OCI-LY7 (cell line): Measurements from ENCODE around the gene RAB10. TPM values are rescaled to one million over a fixed set of nuclear protein-coding genes. Genes with fewer than 3 reads are reported as not detected.

ENCODE experiments used
- BruUV-seq: library from RNA; stranded (reverse); fragments of 400-500 nt; replicated peaks from 2 replicates; lab custom pipeline; 2021; lab: Mats Ljungman, UMichigan
- CTCF ChIA-PET: fragments of 300-600 bp; sonication (Branson Sonifier 250); formaldehyde crosslinking; loops from one replicate; lab custom pipeline; 2022; ENCODE audit warnings: antibody characterized with exemption; ENCODE audit not compliant: unreplicated experiment; lab: Charles Lee
- POLR2A ChIA-PET: fragments of 300-600 bp; sonication (Branson Sonifier 250); formaldehyde crosslinking; loops from one replicate; lab custom pipeline; 2022; ENCODE audit warnings: antibody characterized with exemption; lab: Charles Lee
- DNase-seq: peaks from one replicate; pipeline ENCODE4 v3.0.0-alpha.2; 2015; ENCODE audit warnings: low spot score
- H2AFZ ChIP-seq: fragments of 200-600 bp; sonication (generic), shearing (Covaris generic); 2 replicates; pipeline ENCODE4 v1.6.1; 2014; ENCODE audit warnings: mild to moderate bottlenecking, antibody characterized with exemption, low read length, moderate library complexity
- H3K27ac ChIP-seq: fragments of 200-600 bp; sonication (generic); 2 replicates; pipeline ENCODE4 v1.5.1; 2014; ENCODE audit warnings: mixed run types, low read depth, mild to moderate bottlenecking, moderate library complexity, low read length, inconsistent platforms; ENCODE audit not compliant: poor library complexity, severe bottlenecking
- H3K36me3 ChIP-seq: fragments of 200-600 bp; sonication (generic); 2 replicates; pipeline ENCODE4 v1.6.1; 2014; ENCODE audit warnings: mild to moderate bottlenecking, antibody characterized with exemption, low read length, moderate library complexity, mixed read lengths; ENCODE audit not compliant: insufficient read depth
- H3K4me1 ChIP-seq: fragments of 200-600 bp; sonication (generic); 2 replicates; pipeline ENCODE4 v1.5.1; 2014; ENCODE audit warnings: mild to moderate bottlenecking, low read length; ENCODE audit not compliant: insufficient read depth, poor library complexity, severe bottlenecking
- H3K4me2 ChIP-seq: fragments of 200-600 bp; sonication (generic); 2 replicates; pipeline ENCODE4 v1.6.1; 2014; ENCODE audit warnings: mild to moderate bottlenecking, low read length
- H3K4me3 ChIP-seq: fragments of 200-600 bp; sonication (generic); 2 replicates; pipeline ENCODE4 v1.5.1; 2014; ENCODE audit warnings: mild to moderate bottlenecking, low read depth, low read length; ENCODE audit not compliant: poor library complexity, severe bottlenecking
- H3K79me2 ChIP-seq: fragments of 200-600 bp; sonication (generic); 2 replicates; pipeline ENCODE4 v1.6.1; 2016; ENCODE audit warnings: low read depth, mild to moderate bottlenecking, low read length, moderate library complexity, mixed read lengths; ENCODE audit not compliant: insufficient read depth
- H3K9me2 ChIP-seq: fragments of 200-600 bp; sonication (generic); 2 replicates; pipeline ENCODE4 v1.6.1; 2016; ENCODE audit warnings: mild to moderate bottlenecking, low read length, mixed read lengths; ENCODE audit not compliant: insufficient read depth
- H3K9me3 ChIP-seq: fragments of 200-600 bp; sonication (generic); 2 replicates; pipeline ENCODE4 v1.6.1; 2014; ENCODE audit warnings: mild to moderate bottlenecking, mixed run types, low read length, mixed read lengths
- H4K20me1 ChIP-seq: fragments of 200-600 bp; sonication (generic); 2 replicates; pipeline ENCODE4 v1.6.1; 2014; ENCODE audit warnings: mild to moderate bottlenecking, antibody characterized with exemption, low read length, moderate library complexity, mixed read lengths; ENCODE audit not compliant: insufficient read depth
- EZH2phosphoT487 ChIP-seq: fragments of 200-600 bp; sonication (generic); IDR thresholded peaks from 2 replicates; pipeline ENCODE4 v1.6.1; 2018; ENCODE audit warnings: low read depth, borderline replicate concordance, mild to moderate bottlenecking, mixed run types, antibody characterized with exemption, low read length, moderate library complexity, mixed read lengths
- intact Hi-C: fragments of 100-400 bp; cut with micrococcal nuclease; formaldehyde crosslinking; loops from one replicate; pipeline ENCODE4 v1.10.0; 2022; ENCODE audit not compliant: unreplicated experiment
- small RNA-seq: library from RNA; depleted of rRNA; stranded (forward); fragments of <200 nt; gene quantifications from one replicate; pipeline ENCODE3, GENCODE V24; 2014
- total RNA-seq, 2 experiments: library from RNA; depleted of rRNA in 1 of 2; stranded (reverse); fragments of >200 nt in 1 of 2; shearing (Covaris generic) in 1 of 2; gene quantifications; 2 replicates each; pipeline ENCODE4 v1.2.3, GENCODE V29; 2014 to 2022
- TF ChIP-seq, protein P1 (sequence below): fragments of 200-600 bp; sonication (generic); conservative IDR thresholded peaks from 2 replicates; pipeline ENCODE4 v1.5.1; 2014; ENCODE audit warnings: mild to moderate bottlenecking, antibody characterized with exemption, low read length, moderate library complexity, mixed read lengths

The RAB10 gene
- total RNA-seq, 2 experiments from 2014 or later = 58.3 to 96.7 TPM

DNA sequence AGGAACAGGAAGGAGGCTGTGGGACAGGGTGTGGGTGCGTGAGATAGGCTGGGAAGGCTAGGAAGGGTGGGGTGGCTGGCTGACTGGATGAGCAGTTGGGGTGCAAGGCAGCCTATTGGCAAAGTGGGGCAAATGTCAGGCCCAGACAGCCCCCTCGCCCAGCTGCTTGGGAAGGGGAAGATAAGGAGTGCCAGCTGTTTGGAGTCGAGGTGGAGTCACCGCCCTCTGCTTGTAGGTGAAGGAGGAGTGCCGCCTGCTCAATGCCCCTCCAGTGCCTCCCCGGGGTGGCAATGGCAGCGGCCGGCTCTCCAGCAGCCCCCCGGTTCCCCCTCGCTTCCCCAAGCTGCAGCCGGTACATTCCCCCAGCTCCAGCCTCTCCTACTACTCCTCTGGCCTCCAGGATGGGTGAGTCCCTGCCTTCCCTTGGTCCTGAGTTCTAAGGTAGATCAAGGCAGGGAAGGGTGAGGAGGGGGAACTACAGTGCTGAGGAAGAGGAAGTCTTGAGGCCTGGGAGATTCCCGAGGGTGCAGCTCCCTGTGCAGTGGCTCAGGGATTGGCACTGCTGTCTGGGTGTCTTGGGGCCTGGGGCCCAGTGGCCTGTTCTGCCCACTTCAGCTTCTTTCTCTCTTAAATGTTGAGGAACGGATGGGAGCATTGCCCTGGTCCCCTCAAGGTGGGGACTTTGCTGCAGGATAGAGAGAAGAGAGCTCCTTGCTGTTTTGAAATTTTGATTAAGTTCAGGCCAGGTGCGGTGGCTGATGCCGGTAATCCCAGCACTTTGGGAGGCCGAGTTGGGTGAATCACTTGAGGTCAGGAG, 152.3 kb downstream of the RAB10 start:
- CTCF ChIA-PET = no interaction called here
- H3K4me2 ChIP-seq = no peak overlapping the region

More for the DNA sequence above, 152.3 kb downstream of the RAB10 start:
- H2AFZ ChIP-seq = no peak overlapping the region
- no TSS peak for BruUV-seq
- H3K9me2 ChIP-seq = no peaks in the 10 kb centered on the region
- H3K36me3 ChIP-seq = peaks cover 9% of the 10 kb centered on the region; the same call in 1 of the 2 replicates
- no peak for DNase-seq
- POLR2A ChIA-PET = no interaction called here
- H3K4me1 ChIP-seq = no peaks in the 10 kb centered on the region
- intact Hi-C loops = no loop called here
- H3K27ac ChIP-seq = no peak overlapping the region
- H3K79me2 ChIP-seq = no peaks in the 10 kb centered on the region
- no peaks in the 10 kb centered on the region for H4K20me1 ChIP-seq
- TF ChIP-seq, protein P1, sequence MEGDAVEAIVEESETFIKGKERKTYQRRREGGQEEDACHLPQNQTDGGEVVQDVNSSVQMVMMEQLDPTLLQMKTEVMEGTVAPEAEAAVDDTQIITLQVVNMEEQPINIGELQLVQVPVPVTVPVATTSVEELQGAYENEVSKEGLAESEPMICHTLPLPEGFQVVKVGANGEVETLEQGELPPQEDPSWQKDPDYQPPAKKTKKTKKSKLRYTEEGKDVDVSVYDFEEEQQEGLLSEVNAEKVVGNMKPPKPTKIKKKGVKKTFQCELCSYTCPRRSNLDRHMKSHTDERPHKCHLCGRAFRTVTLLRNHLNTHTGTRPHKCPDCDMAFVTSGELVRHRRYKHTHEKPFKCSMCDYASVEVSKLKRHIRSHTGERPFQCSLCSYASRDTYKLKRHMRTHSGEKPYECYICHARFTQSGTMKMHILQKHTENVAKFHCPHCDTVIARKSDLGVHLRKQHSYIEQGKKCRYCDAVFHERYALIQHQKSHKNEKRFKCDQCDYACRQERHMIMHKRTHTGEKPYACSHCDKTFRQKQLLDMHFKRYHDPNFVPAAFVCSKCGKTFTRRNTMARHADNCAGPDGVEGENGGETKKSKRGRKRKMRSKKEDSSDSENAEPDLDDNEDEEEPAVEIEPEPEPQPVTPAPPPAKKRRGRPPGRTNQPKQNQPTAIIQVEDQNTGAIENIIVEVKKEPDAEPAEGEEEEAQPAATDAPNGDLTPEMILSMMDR = no peak
- TF ChIP-seq EZH2phosphoT487 = no peak
- H3K4me3 ChIP-seq = no peak overlapping the region
- no peaks in the 10 kb centered on the region for H3K9me3 ChIP-seq

Small RNA genes within 50 kb of the gene (small RNA-seq; reads per million reads assigned to genes)
- gene RNU6-942P (not detected), gene UQCRHP2 (not detected)

Other genes starting within 250 kb of the RAB10 start
- gene ASXL2, start 155.6 kb upstream of the RAB10 start, total RNA-seq (2014; rRNA removed; shearing (Covaris generic)) = 11.4 and 12.4 TPM in 2 replicates
- 31.8 and 33.1 TPM in 2 replicates for gene ASXL2, start 155.6 kb upstream of the RAB10 start, total RNA-seq (2022)
- gene KIF3C, start 51.6 kb upstream of the RAB10 start, total RNA-seq (2014; rRNA removed; shearing (Covaris generic)) = 3.8 and 4.0 TPM in 2 replicates
- 10.5 and 11.4 TPM in 2 replicates for gene KIF3C, start 51.6 kb upstream of the RAB10 start, total RNA-seq (2022)
- gene GAREM2, start 139.0 kb downstream of the RAB10 start, total RNA-seq (2014; rRNA removed; shearing (Covaris generic)) = not detected in 2 replicates
- 0.11 TPM in 1 of 2 replicates, not detected in the other for gene GAREM2, start 139.0 kb downstream of the RAB10 start, total RNA-seq (2022)
- 126 and 131 TPM in 2 replicates for gene HADHA, start 210.5 kb downstream of the RAB10 start, total RNA-seq (2014; rRNA removed; shearing (Covaris generic))
- gene HADHA, start 210.5 kb downstream of the RAB10 start, total RNA-seq (2022) = 150 and 157 TPM in 2 replicates
- 35.5 and 46.7 TPM in 2 replicates for gene HADHB, start 210.9 kb downstream of the RAB10 start, total RNA-seq (2014; rRNA removed; shearing (Covaris generic))
- gene HADHB, start 210.9 kb downstream of the RAB10 start, total RNA-seq (2022) = 55.7 and 58.1 TPM in 2 replicates